RPMI8226 (cell line): ENCODE results near the gene MKRN1.
"Not testable (repeated sequence)": the region's sequence is repeated elsewhere in the genome, so short reads cannot be mapped to it uniquely, and the experiment has no call there.

Experiments
- DNase-seq: peaks from one replicate; pipeline ENCODE4 v3.0.0-alpha.2; 2015

The MKRN1 gene

DNA sequence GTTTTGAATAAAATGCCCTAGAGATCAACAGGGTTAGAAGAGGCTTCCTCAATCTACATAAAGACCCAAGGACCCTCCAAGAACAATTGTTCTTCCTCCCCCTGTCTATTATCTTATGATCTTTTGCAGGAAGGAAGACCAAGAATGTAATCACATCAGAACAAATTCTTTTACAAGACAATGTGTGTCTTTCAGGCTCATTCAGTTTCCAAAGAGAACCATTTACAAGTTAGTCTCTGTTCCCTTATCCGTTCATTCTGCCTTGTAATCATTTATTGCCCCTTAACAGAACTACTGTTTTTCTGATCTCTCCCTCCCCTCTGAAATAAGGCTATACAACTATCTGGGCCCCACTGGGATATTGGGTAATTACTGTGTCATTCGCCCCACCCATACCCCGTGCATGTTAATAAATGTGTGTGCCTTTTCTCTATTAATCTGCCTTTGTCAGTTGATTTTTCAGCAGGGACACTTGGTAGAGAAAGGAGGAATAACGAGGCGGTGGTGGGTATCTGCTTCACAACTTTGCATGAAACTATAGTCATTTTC is 5.7 kb upstream of the MKRN1 start:
- DNase-seq: no peak

GRCh38 chr7:140484479-140484878 is 5.2 kb upstream of the MKRN1 start:
- no peak for DNase-seq

- DNase-seq: no peak
These were observed 407 bp upstream of the MKRN1 start for GRCh38 chr7:140479739-140480084.

GRCh38 chr7:140478246-140479061 is 851 bp downstream of the MKRN1 start:
- DNase-seq: peak; percentile 77

DNA sequence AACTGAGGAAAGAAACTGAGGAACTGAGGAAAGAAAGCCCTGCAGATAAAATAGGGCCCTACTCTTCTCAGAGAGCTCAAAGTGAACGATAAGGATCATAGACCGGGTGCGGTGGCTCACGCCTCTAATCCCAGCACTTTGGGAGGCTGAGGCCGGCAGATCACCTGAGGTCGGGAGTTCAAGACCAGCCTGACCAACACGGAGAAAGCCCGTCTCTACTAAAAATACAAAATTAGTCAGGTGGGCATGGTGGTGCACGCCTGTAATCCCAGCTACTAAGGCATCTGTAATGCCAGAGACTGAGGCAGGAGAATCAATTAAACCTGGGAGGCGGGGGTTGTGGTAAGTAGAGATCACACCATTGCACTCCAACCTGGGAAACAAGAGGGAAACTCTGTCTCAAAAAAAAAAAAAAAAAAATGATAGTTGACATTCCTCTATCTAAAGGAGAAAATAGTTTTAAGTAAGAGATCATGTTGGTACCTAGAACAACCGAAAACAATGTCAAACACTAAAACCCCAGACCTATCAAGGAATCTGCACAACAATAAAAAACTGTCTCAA is 2.5 kb downstream of the MKRN1 start:
- no peak for DNase-seq

DNA sequence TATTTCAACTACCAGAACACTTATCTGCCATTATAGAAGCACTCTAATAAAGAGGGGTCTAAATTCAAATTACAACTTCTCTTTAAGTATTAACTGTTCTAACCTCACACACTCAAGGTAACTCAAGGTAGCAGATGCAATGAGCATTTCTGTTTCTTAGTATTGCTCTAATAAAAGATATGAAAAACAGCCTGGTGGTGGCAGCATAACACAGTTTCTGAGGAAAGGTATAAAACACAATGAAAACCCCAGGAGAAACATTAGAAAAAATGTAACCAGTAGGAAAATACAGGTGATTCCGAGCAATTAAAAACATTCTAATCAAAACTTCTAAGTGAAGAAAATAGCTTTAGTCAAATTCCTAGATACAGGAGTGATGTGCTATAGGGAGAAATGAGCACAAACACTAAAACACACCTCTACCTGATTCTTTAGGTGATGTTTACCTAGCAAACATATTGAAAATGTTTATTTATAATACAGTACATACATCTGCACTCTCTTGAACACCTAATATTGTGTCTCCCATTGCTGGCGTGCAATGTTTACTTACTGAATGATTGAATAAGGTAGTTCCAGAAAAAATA is 3.5 kb downstream of the MKRN1 start:
- DNase-seq: peak; percentile 69

DNA sequence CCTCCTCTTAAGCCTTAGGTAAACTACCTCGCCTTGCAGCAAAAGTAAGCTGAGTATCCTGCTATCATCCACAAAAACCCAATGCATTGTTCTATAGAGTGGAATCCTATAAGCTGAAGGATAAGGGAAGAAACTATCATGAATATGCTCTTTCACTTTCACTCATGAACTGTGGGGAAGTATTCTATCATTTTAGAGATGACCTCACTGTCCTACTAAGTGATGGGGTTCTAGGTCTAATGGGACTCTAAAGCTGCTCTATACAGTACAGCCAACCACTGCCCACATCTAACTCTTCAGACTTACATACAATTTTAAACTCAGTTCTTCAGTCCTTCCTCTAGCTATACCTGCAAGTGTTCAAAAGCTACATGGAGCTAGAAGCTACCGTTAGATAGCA is 16.2 kb downstream of the MKRN1 start:
- DNase-seq: no peak

DNA sequence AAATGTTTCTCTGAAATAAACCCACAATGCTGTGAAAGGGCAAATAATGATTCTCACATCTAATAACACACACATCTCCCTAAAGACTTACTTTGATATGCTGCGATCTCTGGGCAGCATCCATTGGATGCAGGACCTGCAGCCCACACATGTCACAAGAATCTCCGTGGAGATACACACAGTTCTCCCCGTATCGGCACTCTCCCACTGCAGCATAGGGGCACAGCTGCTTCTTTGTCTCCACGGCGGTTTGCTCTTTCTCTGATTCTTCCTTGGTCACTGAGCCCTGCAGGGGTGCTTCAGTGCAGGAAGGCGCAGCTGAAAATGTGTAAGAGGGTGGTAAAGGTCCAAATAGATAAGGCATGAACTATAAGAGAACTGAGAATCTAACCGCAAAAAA is 20.4 kb downstream of the MKRN1 start:
- no peak for DNase-seq

DNA sequence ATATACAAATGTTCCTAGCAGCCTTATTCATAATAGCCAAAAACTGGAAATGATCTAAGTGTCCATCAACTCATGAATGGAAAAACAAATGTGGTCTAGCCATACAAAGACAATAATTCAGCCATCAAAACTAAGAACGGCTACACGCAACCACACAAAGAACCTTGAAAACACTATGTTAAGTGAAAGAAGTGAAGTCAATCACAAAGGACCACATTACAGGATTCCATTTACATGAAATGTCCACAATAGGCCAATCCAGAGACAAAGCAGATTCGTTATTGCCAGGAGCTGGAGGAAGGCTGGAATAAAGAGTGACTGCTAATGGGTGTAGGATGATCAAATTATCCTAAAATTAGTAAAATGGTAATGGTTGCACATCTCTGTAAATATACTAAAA is 21.1 kb downstream of the MKRN1 start:
- no peak for DNase-seq

DNA sequence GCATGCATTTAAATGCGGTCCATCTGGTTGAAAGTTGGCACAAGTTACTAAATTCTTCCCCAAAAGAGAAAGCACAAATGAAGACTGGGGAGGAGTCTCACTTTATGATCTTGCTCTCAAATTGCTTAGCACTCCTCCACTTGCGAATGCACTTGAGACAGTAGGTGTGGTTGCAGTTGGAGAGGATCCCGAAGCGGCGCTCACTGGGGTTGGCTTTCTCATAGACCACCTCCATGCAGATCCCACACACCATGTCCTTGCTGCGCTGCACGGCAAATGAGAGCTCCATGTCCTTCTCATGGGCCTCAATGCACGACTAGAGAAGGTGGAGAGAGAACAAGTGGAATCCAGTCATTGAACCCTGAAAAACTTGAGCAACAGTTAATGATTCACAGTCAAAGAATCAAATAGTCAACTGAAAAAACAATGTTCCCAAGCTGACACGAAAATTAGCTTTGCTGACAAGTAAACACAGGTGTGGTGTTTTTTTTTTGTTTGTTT is 22.7 kb downstream of the MKRN1 start:
- no peak for DNase-seq

DNA sequence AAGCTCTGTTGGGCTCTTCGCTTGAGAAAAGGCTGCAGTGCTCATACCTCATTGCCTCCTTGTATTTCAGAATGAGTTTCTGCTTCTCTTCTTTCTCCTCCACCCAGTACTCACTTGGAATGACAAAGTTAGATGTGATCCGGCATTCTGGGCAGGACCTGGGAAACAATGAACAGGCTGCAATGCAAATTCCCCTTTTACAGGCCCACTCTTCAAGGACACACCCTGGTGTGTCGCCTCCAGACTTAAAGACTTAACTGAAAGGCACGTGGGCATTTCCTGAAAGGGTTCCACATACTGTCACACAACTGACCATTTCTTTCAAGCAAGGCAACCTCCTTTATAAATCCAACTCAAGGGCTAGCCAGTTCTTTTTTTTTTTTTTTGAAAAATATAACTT is 23.6 kb downstream of the MKRN1 start:
- DNase-seq: no peak

- DNase-seq: no peak
These were observed 24.7 kb downstream of the MKRN1 start for GRCh38 chr7:140454657-140455015.

GRCh38 chr7:140453785-140454656 is 25.3 kb downstream of the MKRN1 start:
- DNase-seq: not testable (repeated sequence)

- no peak for DNase-seq
These were observed 26.0 kb downstream of the MKRN1 start for GRCh38 chr7:140453273-140453672.

GRCh38 chr7:140451716-140452115 is 27.6 kb downstream of the MKRN1 start:
- DNase-seq: no peak

DNA sequence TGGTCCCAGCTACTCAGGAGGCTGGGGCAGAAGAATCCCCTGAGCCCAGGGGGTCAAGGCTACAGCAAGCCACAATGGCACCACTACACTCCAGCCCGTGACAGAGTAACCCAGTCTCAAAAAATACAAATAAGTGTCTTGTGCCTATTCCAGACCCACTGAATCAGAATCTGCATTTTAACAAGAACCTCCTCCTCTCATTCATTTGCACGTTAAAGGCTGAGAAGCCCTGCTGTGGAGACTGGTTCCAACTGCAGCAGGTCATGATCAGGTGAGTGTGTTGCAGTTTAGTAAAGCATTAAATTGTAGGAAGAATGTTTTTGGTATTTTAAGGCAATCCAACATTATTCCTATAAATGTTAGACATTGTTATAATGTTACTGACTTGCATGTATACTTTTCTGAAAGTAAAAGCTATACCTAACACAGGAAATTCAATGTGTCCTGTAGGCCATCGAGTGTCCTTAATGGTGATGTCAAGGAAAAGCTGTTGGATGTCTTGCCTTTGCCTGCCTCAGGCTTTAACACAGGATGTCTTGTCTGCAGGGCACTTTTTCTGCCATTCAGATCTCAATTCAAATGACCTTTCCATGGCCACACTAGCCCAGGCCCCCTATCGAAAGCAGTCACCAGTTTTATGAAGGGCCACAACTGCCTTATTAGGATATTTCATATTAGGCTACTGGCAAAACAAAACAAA is 30.4 kb downstream of the MKRN1 start:
- DNase-seq: no peak

GRCh38 chr7:140447841-140448240 is 31.5 kb downstream of the MKRN1 start:
- no peak for DNase-seq

DNA sequence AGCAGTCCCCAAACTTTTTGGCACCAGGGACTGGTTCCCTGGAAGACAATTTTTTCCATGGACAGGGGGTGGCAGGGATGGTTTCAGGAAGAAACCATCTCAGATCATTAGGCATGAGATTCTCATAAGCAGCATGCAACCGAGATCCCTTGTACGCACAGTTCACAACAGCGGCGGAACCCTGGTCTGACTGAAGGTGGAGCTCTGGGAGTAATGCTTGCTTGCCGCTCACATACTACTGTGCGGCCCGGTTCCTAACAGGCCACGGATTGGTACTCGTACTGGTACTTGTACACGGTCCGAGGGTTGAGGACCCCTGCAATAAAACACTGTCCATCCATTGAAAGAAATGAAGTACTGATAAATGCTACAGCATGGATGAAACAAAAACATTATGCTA is 32.8 kb downstream of the MKRN1 start:
- peak; percentile 17 for DNase-seq

DNA sequence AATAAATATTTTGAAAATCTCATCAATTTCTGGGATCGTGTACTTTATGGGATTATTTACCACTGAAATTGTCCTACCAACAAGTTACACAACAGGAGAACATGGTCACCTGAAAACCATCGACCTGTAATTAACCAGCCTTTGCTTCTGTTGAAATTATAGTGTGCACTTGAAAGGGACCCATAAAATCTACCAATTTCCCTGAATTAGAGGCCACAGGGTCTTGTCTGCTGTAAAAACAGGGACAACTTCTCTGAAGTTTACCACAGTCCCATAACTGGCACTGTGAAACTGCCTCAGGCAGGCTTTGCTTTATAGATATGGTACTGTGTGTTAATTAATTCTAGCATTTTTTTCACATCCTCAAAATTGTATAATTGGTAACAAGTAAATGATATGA is 37.8 kb downstream of the MKRN1 start:
- DNase-seq: no peak

DNA sequence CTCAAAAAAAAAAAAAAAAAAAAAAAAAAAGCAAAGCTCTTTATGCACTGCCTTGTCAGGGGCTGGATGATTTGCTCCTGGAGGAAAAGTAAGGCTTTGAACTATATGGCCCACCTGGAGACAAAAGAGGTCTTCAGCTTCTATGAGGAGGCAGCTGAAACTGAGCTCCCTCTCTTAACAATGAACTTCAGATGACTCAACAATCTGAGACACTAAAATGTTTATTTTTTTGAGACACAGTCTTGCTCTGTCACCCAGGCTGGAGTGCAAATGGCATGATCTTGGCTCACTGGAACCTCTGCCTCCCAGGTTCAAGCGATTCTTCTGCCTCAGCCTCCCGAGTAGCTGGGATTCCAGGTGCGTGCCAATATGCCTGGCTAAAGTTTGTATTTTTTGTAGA is 38.7 kb downstream of the MKRN1 start:
- DNase-seq: no peak

DNA sequence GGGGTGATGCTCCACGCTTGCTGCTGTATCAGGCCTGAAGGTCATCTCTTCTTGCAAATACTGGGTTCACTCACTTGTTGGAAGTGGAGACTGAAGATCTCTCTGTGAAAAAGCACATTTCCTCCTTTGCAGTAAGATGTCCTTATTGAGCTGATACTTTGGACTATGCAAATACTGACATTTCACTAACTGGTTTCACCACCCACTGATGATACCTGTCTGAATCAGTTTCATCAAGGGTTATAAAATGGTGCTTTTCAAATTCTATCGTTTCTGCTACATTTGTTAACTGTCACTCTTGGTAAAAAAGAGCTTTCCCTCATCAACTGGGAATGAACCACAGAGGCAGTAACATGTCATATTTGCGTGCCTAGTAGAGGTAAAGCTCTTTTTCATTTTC is 39.9 kb downstream of the MKRN1 start:
- DNase-seq: no peak

DNA sequence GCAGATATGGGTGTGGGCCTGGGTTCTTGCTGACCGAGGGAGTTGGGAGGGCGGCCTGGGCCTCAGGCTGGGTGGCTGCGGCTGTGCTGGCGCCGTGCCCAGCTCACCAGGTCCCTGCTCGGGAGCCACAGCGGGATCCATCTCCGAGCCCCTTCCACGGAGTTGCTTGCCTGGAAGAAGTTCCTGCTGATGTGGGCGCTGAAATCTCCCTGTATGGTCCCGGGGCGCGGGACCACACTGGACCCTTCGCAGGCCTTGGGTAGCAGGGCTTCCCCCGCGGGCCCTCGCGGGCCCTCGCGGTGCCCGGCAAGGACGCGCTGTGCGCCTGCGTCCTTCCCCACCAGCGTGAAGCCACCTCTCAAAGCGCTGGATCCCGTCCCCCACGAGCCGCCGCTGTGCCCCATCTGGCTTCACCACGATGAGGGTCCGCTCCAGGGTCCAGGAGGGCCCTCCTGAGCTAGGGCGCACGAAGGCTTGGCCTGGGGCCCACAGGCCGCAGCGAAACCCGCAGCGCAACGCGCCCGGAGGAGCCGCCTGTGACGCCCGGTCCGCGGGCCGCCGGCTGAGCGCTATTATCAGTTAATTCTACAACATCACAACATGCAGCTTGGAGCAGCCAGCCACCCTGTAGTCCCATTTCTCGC is 43.9 kb downstream of the MKRN1 start:
- no peak for DNase-seq
